ENCODE measurements around the gene GAD1. TPM values are rescaled to one million over a fixed set of nuclear protein-coding genes. Genes with fewer than 3 reads are reported as not detected.

Gene GAD1
- total and polyA plus RNA-seq, 2 of the 8 experiments (the other 6 are each of a cell fraction or from before 2014, with no cell fraction given): 0.65 to 1.0 TPM

DNA sequence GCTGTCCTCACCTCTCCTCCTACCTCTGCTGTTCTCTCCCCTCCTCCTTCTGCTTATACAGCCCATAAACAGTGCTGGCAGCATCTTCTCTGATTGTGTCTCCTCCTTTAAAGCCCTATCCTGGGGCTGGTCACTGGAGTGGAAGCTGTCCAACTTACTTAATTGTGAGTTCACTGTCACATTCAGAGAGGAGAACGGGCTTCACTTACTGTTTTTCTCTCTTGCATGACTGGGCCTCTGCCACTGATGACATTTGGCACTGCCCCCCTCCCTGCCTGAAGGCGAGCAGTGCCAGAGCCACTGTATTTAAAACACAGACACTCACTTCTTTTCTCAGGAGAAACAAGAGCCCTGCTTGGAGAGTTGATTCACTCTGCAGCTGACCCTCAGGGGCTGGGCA lies 12.3 kb downstream of the GAD1 start:
- H2BK5ac ChIP-seq (ENCODE audit: low read depth, low read length): no peak overlapping the region; the same call in 1 of the 2 replicates
- no peak for DNase-seq (ENCODE audit: low read depth in 1 of 2, low spot score in 2 of 2)
- H3K4me3 ChIP-seq (ENCODE audit: extremely low read depth in 1 of 4, insufficient read depth in 2 of 4, low read depth in 3 of 4, low read length in 4 of 4): no peak overlapping the region
- H3K27ac ChIP-seq (ENCODE audit: low read depth, low read length): no peak overlapping the region
- no peak overlapping the region for H3K56ac ChIP-seq (replicated peaks; ENCODE audit: insufficient read length, low read depth, low read length)
- peaks cover 4 to 34% (median 29%) of the 10 kb centered on the region in 4 experiments for H3K27me3 ChIP-seq (replicated peaks in 1 of 4; ENCODE audit: control insufficient read depth in 3 of 4, extremely low read depth in 1 of 4, insufficient read depth in 3 of 4, low read length in 3 of 4)
- H4K20me1 ChIP-seq (replicated peaks in 1 of 2; ENCODE audit: control insufficient read depth in 1 of 2, insufficient read depth in 2 of 2, low read length in 2 of 2): no peaks in the 10 kb centered on the region
- H3K23ac ChIP-seq (ENCODE audit: insufficient read length): no peak overlapping the region
- no peak overlapping the region for H4K8ac ChIP-seq (ENCODE audit: extremely low read depth, insufficient read depth, low read length)
- no peaks in the 10 kb centered on the region for H3K79me1 ChIP-seq (ENCODE audit: low read depth, low read length)
- no peak overlapping the region for H2AFZ ChIP-seq (ENCODE audit: low read length)
- H4K5ac ChIP-seq (ENCODE audit: insufficient read length, low read depth, low read length): no peak overlapping the region
- H3K18ac ChIP-seq (ENCODE audit: extremely low read depth, low read length): no peak overlapping the region
- peak overlapping the region; percentile 93; the same call in 1 of the 2 replicates for H2AK5ac ChIP-seq (ENCODE audit: low read depth, low read length)
- ChIA-PET POLR2A (ENCODE audit: partially characterized antibody) (no interaction called here), CTCF (ENCODE audit: partially characterized antibody) (interaction anchor here (3.0 kb wide), 1 partner anchor 16 kb away, joined by 14 read pairs; no protein-coding TSS in a partner anchor)
- H2BK12ac ChIP-seq (ENCODE audit: low read depth, low read length): peak overlapping the region; percentile 80; the same call in 1 of the 2 replicates
- no peak overlapping the region for H4K91ac ChIP-seq (replicated peaks; ENCODE audit: insufficient read length, low read length)
- H3K4ac ChIP-seq (replicated peaks; ENCODE audit: insufficient read length, low read depth, low read length): no peak overlapping the region
- peaks cover 0 to 3% (median 3%) of the 10 kb centered on the region in 4 experiments; a peak in 5 of 7 replicates for H3K4me1 ChIP-seq (replicated peaks in 1 of 4; ENCODE audit: control insufficient read depth in 3 of 4, insufficient read depth in 4 of 4, low read length in 3 of 4)
- no peak overlapping the region for H3K9ac ChIP-seq (replicated peaks in 1 of 4; ENCODE audit: extremely low read depth in 1 of 4, low read depth in 3 of 4, low read length in 3 of 4)
- H3K23me2 ChIP-seq (ENCODE audit: low read depth, low read length): no peaks in the 10 kb centered on the region; the same call in 1 of the 2 replicates
- no peak overlapping the region for H2BK20ac ChIP-seq (ENCODE audit: low read length)
- H3K4me2 ChIP-seq (ENCODE audit: insufficient read depth in 1 of 2, low read depth in 2 of 2, low read length in 2 of 2): no peak overlapping the region
- no peak for FAIRE-seq
- no peaks in the 10 kb centered on the region; a peak in 1 of 8 replicates for H3K36me3 ChIP-seq (ENCODE audit: control insufficient read depth in 2 of 4, insufficient read depth in 4 of 4, low read length in 3 of 4)
- no peak overlapping the region for H3K14ac ChIP-seq (ENCODE audit: insufficient read length)
- no peaks in the 10 kb centered on the region for H3K9me3 ChIP-seq (ENCODE audit: insufficient read depth in 2 of 2, low read depth in 1 of 2, low read length in 1 of 2)
- H3K79me2 ChIP-seq (ENCODE audit: control insufficient read depth in 1 of 2, insufficient read depth in 2 of 2, low read length in 2 of 2): no peaks in the 10 kb centered on the region
- 80% methylated on average over 2 of the region's 2 CpGs; no CpG with 5 or more reads in 1 of the 2 experiments for WGBS, 2 experiments (ENCODE audit: extremely low coverage in 1 of 2, insufficient coverage in 1 of 2, insufficient read length in 1 of 2, insufficient replicate concordance in 2 of 2, low coverage in 1 of 2, low lambda C conversion rate in 2 of 2, missing lambda C conversion rate in 1 of 2)
- no peak overlapping the region for H2BK120ac ChIP-seq (replicated peaks; ENCODE audit: low read depth, low read length)
- no peak overlapping the region for H2BK15ac ChIP-seq (ENCODE audit: low read length)
- no peak for TF ChIP-seq RBBP5 (IDR thresholded peaks at IDR 0.05; ENCODE audit: borderline replicate concordance, low read depth, low read length)
- no peak for TF ChIP-seq RNF2 (IDR thresholded peaks at IDR 0.05; ENCODE audit: borderline replicate concordance, low read depth, low read length, missing control alignments, poor library complexity, severe bottlenecking)
- no peak for TF ChIP-seq CHD1 (IDR thresholded peaks at IDR 0.05; ENCODE audit: low read depth, low read length)
- no peak for TF ChIP-seq GABPA (IDR thresholded peaks at IDR 0.05; ENCODE audit: borderline replicate concordance, insufficient read depth, low read length)
- TF ChIP-seq TEAD4 (IDR thresholded peaks at IDR 0.05; ENCODE audit: low read depth, low read length): no peak
- no peak for TF ChIP-seq SP2 (IDR thresholded peaks at IDR 0.05; ENCODE audit: low read length)
- TF ChIP-seq CTCF (IDR thresholded peaks at IDR 0.05; ENCODE audit: control extremely low read depth in 1 of 3, insufficient read depth in 1 of 3, low read depth in 1 of 3, low read length in 3 of 3): no peak
- TF ChIP-seq JUND (IDR thresholded peaks at IDR 0.05; ENCODE audit: low read length): no peak
- TF ChIP-seq SIX5 (IDR thresholded peaks at IDR 0.05; ENCODE audit: low read depth, low read length): no peak
- no peak for TF ChIP-seq CTBP2 (IDR thresholded peaks at IDR 0.05; ENCODE audit: borderline replicate concordance, insufficient read depth, insufficient read length, low read length)
- TF ChIP-seq NANOG (IDR thresholded peaks at IDR 0.05; ENCODE audit: insufficient read depth, low read depth, low read length, poor library complexity, severe bottlenecking): no peak
